CD14-positive monocyte (primary cell): ENCODE results near the gene CCL25. TPM values are rescaled to one million over a fixed set of nuclear protein-coding genes. Genes with fewer than 3 reads are reported as not detected.

Source experiments
- DNase-seq, 3 donors: peaks; one replicate each; pipeline ENCODE4 v3.0.0-alpha.2; 2011 to 2022
- H2AFZ ChIP-seq: 2 replicates; pipeline ENCODE4 v1.6.0; 2012; ENCODE audit warnings: mild to moderate bottlenecking, low read depth, low read length, inconsistent platforms; ENCODE audit not compliant: insufficient read depth, poor library complexity, severe bottlenecking
- H3K27ac ChIP-seq, 2 donors: 1 replicate in 1 of 2; 2 replicates in 1 of 2; pipeline ENCODE4 v1.5.1; 2012 to 2013; ENCODE audit warnings: low read length in 2 of 2, control low read depth in 1 of 2, inconsistent platforms in 1 of 2, low read depth in 1 of 2, mild to moderate bottlenecking in 1 of 2
- H3K27me3 ChIP-seq, 2 donors: one replicate each; pipeline versions ENCODE4 v1.6.0 to v1.6.1; 2011 to 2013; ENCODE audit warnings: low read length in 2 of 2; ENCODE audit not compliant: control insufficient read depth in 2 of 2, insufficient read depth in 2 of 2
- H3K36me3 ChIP-seq, 2 donors: replicated peaks in 1 of 2; 1 replicate in 1 of 2; 2 replicates in 1 of 2; pipeline versions ENCODE4 v1.5.1 to v1.6.1; 2012 to 2013; ENCODE audit warnings: low read length in 2 of 2, control low read depth in 1 of 2, inconsistent platforms in 1 of 2, mild to moderate bottlenecking in 1 of 2; ENCODE audit not compliant: insufficient read depth in 2 of 2, control insufficient read depth in 1 of 2
- H3K4me1 ChIP-seq, 2 donors: 1 replicate in 1 of 2; 2 replicates in 1 of 2; pipeline versions ENCODE4 v1.5.1 to v1.6.1; 2012 to 2013; ENCODE audit warnings: low read length in 2 of 2, control low read depth in 1 of 2, inconsistent platforms in 1 of 2, mild to moderate bottlenecking in 1 of 2, moderate library complexity in 1 of 2; ENCODE audit not compliant: insufficient read depth in 2 of 2, control insufficient read depth in 1 of 2
- H3K4me2 ChIP-seq: replicated peaks from 2 replicates; pipeline ENCODE3; 2012; ENCODE audit warnings: low read length, moderate library complexity, mild to moderate bottlenecking; ENCODE audit not compliant: poor library complexity, severe bottlenecking; ENCODE audit errors: extremely low read depth
- H3K4me3 ChIP-seq, 3 experiments: fragments of 200-600 bp in 1 of 3; sonication (generic) in 1 of 3; replicated peaks in 1 of 3; 1 replicate in 2 of 3; 2 replicates in 1 of 3; pipeline ENCODE4 v1.5.1; 2011 to 2013; ENCODE audit warnings: low read length in 3 of 3, mild to moderate bottlenecking in 3 of 3, control low read depth in 2 of 3, low read depth in 2 of 3, inconsistent platforms in 1 of 3, moderate library complexity in 1 of 3
- H3K79me2 ChIP-seq: 2 replicates; pipeline ENCODE4 v1.6.0; 2012; ENCODE audit warnings: mild to moderate bottlenecking, control low read depth, inconsistent platforms, low read length, moderate library complexity; ENCODE audit not compliant: insufficient read depth
- H3K9ac ChIP-seq: 2 replicates; pipeline ENCODE4 v1.6.0; 2017; ENCODE audit warnings: low read length, mild to moderate bottlenecking; ENCODE audit not compliant: insufficient read depth, poor library complexity, severe bottlenecking
- H3K9me3 ChIP-seq, 2 donors: replicated peaks in 1 of 2; 1 replicate in 1 of 2; 2 replicates in 1 of 2; pipeline versions ENCODE4 v1.5.1 to v1.6.1; 2012 to 2013; ENCODE audit warnings: low read length in 2 of 2, control low read depth in 1 of 2; ENCODE audit not compliant: control insufficient read depth in 1 of 2, insufficient read depth in 1 of 2
- H4K20me1 ChIP-seq: 2 replicates; pipeline ENCODE4 v1.6.0; 2012; ENCODE audit warnings: mild to moderate bottlenecking, low read length, control low read depth, moderate library complexity; ENCODE audit not compliant: insufficient read depth
- H3K27ac Mint-ChIP-seq, 7 donors: one replicate each; pipeline ENCODE4 v1.8.0; 2020; ENCODE audit warnings: mild to moderate bottlenecking in 7 of 7, mixed read lengths in 7 of 7, moderate library complexity in 6 of 7, inconsistent platforms in 2 of 7
- H3K27me3 Mint-ChIP-seq, 3 donors: one replicate each; pipeline ENCODE4 v1.8.0; 2021 to 2022; ENCODE audit warnings: low read depth in 3 of 3, mild to moderate bottlenecking in 3 of 3, mixed read lengths in 3 of 3, moderate library complexity in 3 of 3, inconsistent platforms in 1 of 3
- H3K36me3 Mint-ChIP-seq, 2 donors: one replicate each; pipeline ENCODE4 v1.8.0; 2020; ENCODE audit warnings: mixed read lengths in 2 of 2, inconsistent platforms in 1 of 2, mild to moderate bottlenecking in 1 of 2
- H3K4me1 Mint-ChIP-seq: one replicate; pipeline ENCODE4 v1.8.0; 2020; ENCODE audit warnings: mild to moderate bottlenecking, mixed read lengths
- H3K4me3 Mint-ChIP-seq, 2 donors: one replicate each; pipeline ENCODE4 v1.8.0; 2020; ENCODE audit warnings: mild to moderate bottlenecking in 2 of 2, mixed read lengths in 2 of 2, moderate library complexity in 1 of 2
- H3K9me3 Mint-ChIP-seq, 7 donors: one replicate each; pipeline ENCODE4 v1.8.0; 2020 to 2022; ENCODE audit warnings: mixed read lengths in 7 of 7, mild to moderate bottlenecking in 6 of 7, moderate library complexity in 6 of 7, inconsistent platforms in 2 of 7
- CTCF ChIP-seq: fragments of 200-600 bp; IDR thresholded peaks from one replicate; pipeline ENCODE4 v1.8.0; 2022; ENCODE audit warnings: antibody characterized with exemption, mild to moderate bottlenecking
- WGBS: methylation state at CpG from one replicate; pipeline ENCODE4 v1.1.5; 2013; ENCODE audit warnings: missing lambda C conversion rate; ENCODE audit not compliant: insufficient coverage; 5-methylcytosine and 5-hydroxymethylcytosine counted together
- intact Hi-C, 2 donors: fragments of 100-400 bp; cut with micrococcal nuclease; formaldehyde crosslinking; loops; one replicate each; pipeline versions ENCODE4 v1.15.0 to v1.15.1; 2023
- polyA plus RNA-seq, 3 donors: library from polyadenylated mRNA; depleted of rRNA in 1 of 3; unstranded in 2 of 3; stranded (reverse) in 1 of 3; fragments of 300-500 nt in 2 of 3; fragments of >200 nt in 1 of 3; fragmentation: Illumina TruSeq in 2 of 3; gene quantifications; 1 replicate in 2 of 3; 2 replicates in 1 of 3; pipeline ENCODE4 v1.2.3, GENCODE V29; 2012 to 2021

The CCL25 gene
- polyA plus RNA-seq, 3 donors = not detected

GRCh38 chr19:8025316-8025715 is 27.2 kb upstream of the CCL25 start:
- Mint-ChIP-seq H3K27me3 (peaks cover 3 to 7% (median 4%) of the 10 kb centered on the region in 3 donors), H3K4me1 (no peaks in the 10 kb centered on the region), H3K36me3 (no peaks in the 10 kb centered on the region), H3K9me3 (no peaks in the 10 kb centered on the region), H3K4me3 (no peak overlapping the region), H3K27ac (no peak overlapping the region)
- Histone ChIP-seq H3K27ac (no peak overlapping the region), H3K4me2 (no peak overlapping the region), H3K79me2 (no peaks in the 10 kb centered on the region), H3K36me3 (no peaks in the 10 kb centered on the region), H2AFZ (no peak overlapping the region), H3K4me1 (no peaks in the 10 kb centered on the region), H3K9ac (no peak overlapping the region), H3K4me3 (no peak overlapping the region), H3K9me3 (no peaks in the 10 kb centered on the region), H4K20me1 (no peaks in the 10 kb centered on the region), H3K27me3 (no peaks in the 10 kb centered on the region)
- no peak for TF ChIP-seq CTCF
- 98% methylated on average over 4 of the region's 5 CpGs for WGBS
- DNase-seq = no peak
- intact Hi-C loops = no loop called here

GRCh38 chr19:8028951-8029491 is 23.5 kb upstream of the CCL25 start:
- peaks cover 3% of the 10 kb centered on the region for H3K4me1 Mint-ChIP-seq
- H3K4me3 ChIP-seq = no peak overlapping the region
- no peaks in the 10 kb centered on the region for H3K9me3 ChIP-seq
- no peaks in the 10 kb centered on the region for H3K79me2 ChIP-seq
- TF ChIP-seq CTCF = no peak
- no peak overlapping the region for H2AFZ ChIP-seq
- H3K36me3 ChIP-seq = no peaks in the 10 kb centered on the region
- no peak overlapping the region for H3K27ac ChIP-seq
- H4K20me1 ChIP-seq = no peaks in the 10 kb centered on the region
- no peak overlapping the region for H3K4me3 Mint-ChIP-seq
- peaks cover 10 to 15% (median 14%) of the 10 kb centered on the region in 3 donors for H3K27me3 Mint-ChIP-seq
- H3K36me3 Mint-ChIP-seq = no peaks in the 10 kb centered on the region
- H3K9me3 Mint-ChIP-seq = peaks cover 0 to 3% (median 0%) of the 10 kb centered on the region in 7 donors
- H3K27ac Mint-ChIP-seq = no peak overlapping the region
- H3K27me3 ChIP-seq = peaks cover 0 to 4% of the 10 kb centered on the region in 2 donors
- intact Hi-C loops = no loop called here
- 96% methylated on average over 5 of the region's 12 CpGs for WGBS
- H3K4me1 ChIP-seq = no peaks in the 10 kb centered on the region
- H3K9ac ChIP-seq = no peak overlapping the region
- no peak overlapping the region for H3K4me2 ChIP-seq
- no peak for DNase-seq
